ENCODE measurements around the gene DLEC1. TPM values are rescaled to one million over a fixed set of nuclear protein-coding genes. Genes with fewer than 3 reads are reported as not detected.
"Not testable (repeated sequence)": the region's sequence is repeated elsewhere in the genome, so short reads cannot be mapped to it uniquely, and the experiment has no call there.

Gene DLEC1
- polyA plus RNA-seq, 4 donors, result 0.19 to 1.5 (median 0.85) TPM

DNA sequence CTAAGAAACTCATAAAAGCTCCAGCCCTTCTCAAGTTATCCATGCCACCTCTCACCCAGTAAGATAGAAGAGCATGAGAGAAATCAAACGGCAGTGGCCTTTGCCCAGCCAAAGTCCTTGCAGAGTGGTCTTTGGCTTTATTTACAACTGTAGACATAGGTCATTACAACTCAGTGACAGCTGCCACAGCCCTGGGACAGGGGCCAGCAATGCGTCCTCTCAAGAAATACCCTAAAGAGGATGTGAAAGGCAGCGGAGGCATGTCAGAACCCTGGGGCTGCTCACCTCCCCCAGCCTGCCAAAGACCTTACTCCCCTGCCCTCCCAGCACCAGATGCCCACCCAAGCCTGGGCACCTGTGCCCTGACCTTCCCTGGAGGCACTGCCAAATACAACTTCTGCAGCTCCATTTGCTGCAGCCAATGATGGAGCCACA lies 91.6 kb downstream of the DLEC1 start:
- 6 to 64% (median 33%) methylated on average over 3 of the region's 3 CpGs for whole genome bisulfite sequencing, 3 donors
- DNase-seq, result peak; percentile 91 to 97
- H3K9me3 ChIP-seq (ENCODE audit: control insufficient read depth in 2 of 2, insufficient read depth in 1 of 2, low read depth in 1 of 2, low read length in 1 of 2), result no peaks in the 10 kb centered on the region
- peaks cover 24 to 83% (median 30%) of the 10 kb centered on the region in 3 donors for H3K36me3 ChIP-seq (ENCODE audit: control insufficient read depth in 3 of 3, insufficient read depth in 2 of 3, low read depth in 1 of 3, low read length in 3 of 3)
- no peak for FAIRE-seq
- no peaks in the 10 kb centered on the region for H3K27me3 ChIP-seq (ENCODE audit: control insufficient read depth in 3 of 3, insufficient read depth in 3 of 3, low read length in 3 of 3)
- peaks cover 5 to 75% (median 19%) of the 10 kb centered on the region in 3 donors for H3K4me1 ChIP-seq (ENCODE audit: control insufficient read depth in 3 of 3, insufficient read depth in 2 of 3, low read depth in 1 of 3, low read length in 2 of 3)
- peak overlapping the region in 2 of 3 donors; percentile 83 to 86 for H3K27ac ChIP-seq (ENCODE audit: low read depth in 1 of 3, low read length in 2 of 3)
- H3K4me3 ChIP-seq (ENCODE audit: low read depth in 1 of 3, low read length in 3 of 3), result no peak overlapping the region

GRCh38 chr3:38131621-38132369 lies 92.8 kb downstream of the DLEC1 start:
- 68 to 88% (median 82%) methylated on average over 6 of the region's 6 CpGs for WGBS, 3 donors
- Histone ChIP-seq H3K27ac (ENCODE audit: low read depth in 1 of 3, low read length in 2 of 3) (peak overlapping the region in 2 of 3 donors; percentile 83 to 86), H3K27me3 (ENCODE audit: control insufficient read depth in 3 of 3, insufficient read depth in 3 of 3, low read length in 3 of 3) (no peaks in the 10 kb centered on the region), H3K36me3 (ENCODE audit: control insufficient read depth in 3 of 3, insufficient read depth in 2 of 3, low read depth in 1 of 3, low read length in 3 of 3) (peaks cover 13 to 71% (median 21%) of the 10 kb centered on the region in 3 donors), H3K9me3 (ENCODE audit: control insufficient read depth in 2 of 2, insufficient read depth in 1 of 2, low read depth in 1 of 2, low read length in 1 of 2) (no peaks in the 10 kb centered on the region), H3K4me1 (ENCODE audit: control insufficient read depth in 3 of 3, insufficient read depth in 2 of 3, low read depth in 1 of 3, low read length in 2 of 3) (peaks cover 5 to 71% (median 19%) of the 10 kb centered on the region in 3 donors), H3K4me3 (ENCODE audit: low read depth in 1 of 3, low read length in 3 of 3) (no peak overlapping the region)
- FAIRE-seq (no peak), DNase-seq (peak in 1 of 2 donors; percentile 38)

GRCh38 chr3:38133209-38133556 lies 94.2 kb downstream of the DLEC1 start:
- Histone ChIP-seq H3K4me3 (ENCODE audit: low read depth in 1 of 3, low read length in 3 of 3) (no peak overlapping the region), H3K9me3 (ENCODE audit: control insufficient read depth in 2 of 2, insufficient read depth in 1 of 2, low read depth in 1 of 2, low read length in 1 of 2) (no peaks in the 10 kb centered on the region), H3K36me3 (ENCODE audit: control insufficient read depth in 3 of 3, insufficient read depth in 2 of 3, low read depth in 1 of 3, low read length in 3 of 3) (peaks cover 2 to 58% (median 9%) of the 10 kb centered on the region in 3 donors), H3K4me1 (ENCODE audit: control insufficient read depth in 3 of 3, insufficient read depth in 2 of 3, low read depth in 1 of 3, low read length in 2 of 3) (peaks cover 9 to 76% (median 19%) of the 10 kb centered on the region in 3 donors), H3K27ac (ENCODE audit: low read depth in 1 of 3, low read length in 2 of 3) (peak overlapping the region; percentile 15 to 83 (median 56)), H3K27me3 (ENCODE audit: control insufficient read depth in 3 of 3, insufficient read depth in 3 of 3, low read length in 3 of 3) (no peaks in the 10 kb centered on the region)
- DNase-seq (no peak), FAIRE-seq (no peak)
- WGBS, 3 donors, result 35 to 76% (median 52%) methylated on average over 3 of the region's 3 CpGs

DNA sequence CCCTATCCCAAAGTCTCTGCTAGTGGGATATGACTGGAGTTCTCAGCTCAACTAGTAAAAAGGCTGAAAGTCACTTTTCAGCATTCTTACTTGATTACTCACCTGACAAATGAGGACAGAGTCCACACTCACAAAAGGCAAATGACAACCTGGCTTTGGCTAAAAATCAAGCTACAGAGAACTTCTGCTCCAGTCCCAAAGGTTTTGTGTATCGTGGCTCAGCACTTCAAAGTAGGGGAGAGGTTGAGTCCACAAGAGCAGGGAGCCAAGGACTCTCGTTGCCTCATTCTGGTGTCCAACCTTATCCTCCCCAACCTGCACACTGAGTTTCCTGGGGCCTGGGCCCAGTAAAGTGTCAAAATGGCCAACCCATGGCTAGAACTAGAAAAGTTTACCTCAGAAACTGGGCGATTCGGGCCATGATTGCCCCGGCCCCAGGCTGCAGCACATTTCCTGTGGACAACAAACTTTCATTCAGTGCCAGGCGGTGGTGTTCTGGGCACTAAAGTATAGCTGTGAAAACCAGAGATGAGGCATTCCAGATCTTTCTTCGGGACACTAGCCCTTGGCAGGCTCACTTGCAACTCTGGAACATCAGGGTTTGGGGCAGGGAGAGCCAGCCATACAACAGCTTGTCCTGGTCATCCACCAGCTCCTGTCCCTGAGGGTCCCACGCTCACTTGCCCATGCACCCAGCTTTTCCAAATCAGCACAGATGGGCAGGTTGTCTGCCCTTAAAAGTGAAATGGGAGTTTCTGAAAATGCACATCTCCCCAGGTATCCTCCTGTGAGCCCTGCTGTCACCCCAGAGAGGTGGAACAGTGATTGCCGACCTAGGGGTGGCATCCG lies 94.8 kb downstream of the DLEC1 start:
- Histone ChIP-seq H3K27ac (ENCODE audit: low read depth in 1 of 3, low read length in 2 of 3) (peak overlapping the region; percentile 55 to 83 (median 72)), H3K27me3 (ENCODE audit: control insufficient read depth in 3 of 3, insufficient read depth in 3 of 3, low read length in 3 of 3) (no peaks in the 10 kb centered on the region), H3K36me3 (ENCODE audit: control insufficient read depth in 3 of 3, insufficient read depth in 2 of 3, low read depth in 1 of 3, low read length in 3 of 3) (peaks cover 0 to 54% (median 7%) of the 10 kb centered on the region in 3 donors), H3K9me3 (ENCODE audit: control insufficient read depth in 2 of 2, insufficient read depth in 1 of 2, low read depth in 1 of 2, low read length in 1 of 2) (no peaks in the 10 kb centered on the region), H3K4me3 (ENCODE audit: low read depth in 1 of 3, low read length in 3 of 3) (no peak overlapping the region), H3K4me1 (ENCODE audit: control insufficient read depth in 3 of 3, insufficient read depth in 2 of 3, low read depth in 1 of 3, low read length in 2 of 3) (peaks cover 9 to 75% (median 18%) of the 10 kb centered on the region in 3 donors)
- peak; percentile 90 to 96 for DNase-seq
- WGBS, 3 donors, result 36 to 75% (median 49%) methylated on average over 10 of the region's 10 CpGs
- no peak for FAIRE-seq

- H3K27me3 ChIP-seq (ENCODE audit: control insufficient read depth in 3 of 3, insufficient read depth in 3 of 3, low read length in 3 of 3); H3K9me3 ChIP-seq (ENCODE audit: control insufficient read depth in 2 of 2, insufficient read depth in 1 of 2, low read depth in 1 of 2, low read length in 1 of 2); DNase-seq; FAIRE-seq: not testable (repeated sequence)
- peak overlapping the region in 1 of 3 donors; percentile 84 for H3K4me3 ChIP-seq (ENCODE audit: low read depth in 1 of 3, low read length in 3 of 3)
- peaks cover 11 to 72% (median 12%) of the 10 kb centered on the region in 3 donors for H3K4me1 ChIP-seq (ENCODE audit: control insufficient read depth in 3 of 3, insufficient read depth in 2 of 3, low read depth in 1 of 3, low read length in 2 of 3)
- 69 to 84% (median 70%) methylated on average over 10 of the region's 10 CpGs for WGBS, 3 donors
- H3K36me3 ChIP-seq (ENCODE audit: control insufficient read depth in 3 of 3, insufficient read depth in 2 of 3, low read depth in 1 of 3, low read length in 3 of 3), result peaks cover 0 to 45% (median 7%) of the 10 kb centered on the region in 3 donors
- peak overlapping the region in 2 of 3 donors; percentile 72 to 83 for H3K27ac ChIP-seq (ENCODE audit: low read depth in 1 of 3, low read length in 2 of 3)
These were observed 95.6 kb downstream of the DLEC1 start for GRCh38 chr3:38134517-38135143.

DNA sequence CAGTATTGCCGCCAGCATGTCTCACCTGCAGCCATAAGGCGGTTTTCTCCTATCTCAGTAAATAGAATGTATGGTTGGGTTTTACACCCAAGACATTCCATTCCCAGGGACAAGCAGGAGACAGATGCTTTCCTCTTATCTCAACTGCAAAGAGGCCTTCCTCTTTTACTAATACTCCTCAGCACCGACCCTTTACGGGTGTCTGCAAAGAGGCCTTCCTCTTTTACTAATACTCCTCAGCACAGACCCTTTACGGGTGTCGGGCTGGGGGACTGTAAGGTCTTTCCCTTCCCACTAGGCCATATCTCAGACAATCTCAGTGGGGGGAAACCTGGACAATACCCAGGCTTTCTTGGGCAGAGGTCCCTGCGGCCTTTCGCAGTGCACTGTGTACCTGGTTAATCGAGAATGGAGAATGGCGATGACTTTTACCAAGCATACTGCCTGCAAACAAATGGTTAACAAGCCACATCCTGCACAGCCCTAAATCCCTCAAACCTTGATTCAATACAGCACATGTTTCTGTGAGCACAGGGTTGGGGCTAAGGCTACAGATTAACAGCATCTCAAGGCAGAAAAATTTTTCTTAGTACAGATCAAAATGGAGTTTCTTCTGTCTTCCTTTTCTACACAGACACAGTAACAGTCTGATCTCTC lies 96.7 kb downstream of the DLEC1 start:
- not testable (repeated sequence) for H3K27me3 ChIP-seq (ENCODE audit: control insufficient read depth in 3 of 3, insufficient read depth in 3 of 3, low read length in 3 of 3); DNase-seq; FAIRE-seq; H3K9me3 ChIP-seq (ENCODE audit: control insufficient read depth in 2 of 2, insufficient read depth in 1 of 2, low read depth in 1 of 2, low read length in 1 of 2)
- 33 to 48% (median 35%) methylated on average over 10 of the region's 10 CpGs for WGBS, 3 donors
- Histone ChIP-seq H3K36me3 (ENCODE audit: control insufficient read depth in 3 of 3, insufficient read depth in 2 of 3, low read depth in 1 of 3, low read length in 3 of 3) (peaks cover 0 to 47% (median 7%) of the 10 kb centered on the region in 3 donors), H3K27ac (ENCODE audit: low read depth in 1 of 3, low read length in 2 of 3) (peak overlapping the region; percentile 71 to 86 (median 83)), H3K4me1 (ENCODE audit: control insufficient read depth in 3 of 3, insufficient read depth in 2 of 3, low read depth in 1 of 3, low read length in 2 of 3) (peaks cover 7 to 68% (median 16%) of the 10 kb centered on the region in 3 donors), H3K4me3 (ENCODE audit: low read depth in 1 of 3, low read length in 3 of 3) (peak overlapping the region; percentile 84 to 85 (median 85))

DNA sequence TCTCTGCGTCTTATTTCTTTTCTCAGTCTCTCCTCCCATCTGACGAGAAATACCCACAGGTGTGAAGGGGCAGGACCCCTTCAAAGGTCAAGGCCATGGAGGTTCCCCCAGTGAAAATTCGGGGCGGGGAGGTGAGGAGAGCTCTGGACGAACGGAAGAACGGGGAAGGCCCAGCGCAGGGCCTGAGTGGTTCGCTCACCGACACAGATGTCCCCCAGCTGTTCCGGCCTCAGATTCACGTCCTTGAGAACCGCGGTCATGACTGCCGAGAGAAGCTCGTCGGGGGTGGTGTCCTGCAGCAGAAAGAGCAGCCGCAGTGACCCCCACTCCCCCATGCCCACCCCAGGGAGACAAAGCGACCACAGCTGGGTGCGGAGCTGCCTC lies 97.4 kb downstream of the DLEC1 start:
- peak in 1 of 2 donors; percentile 62 for DNase-seq
- Histone ChIP-seq H3K36me3 (ENCODE audit: control insufficient read depth in 3 of 3, insufficient read depth in 2 of 3, low read depth in 1 of 3, low read length in 3 of 3) (peaks cover 0 to 47% (median 5%) of the 10 kb centered on the region in 3 donors), H3K27me3 (ENCODE audit: control insufficient read depth in 3 of 3, insufficient read depth in 3 of 3, low read length in 3 of 3) (no peaks in the 10 kb centered on the region), H3K27ac (ENCODE audit: low read depth in 1 of 3, low read length in 2 of 3) (peak overlapping the region; percentile 71 to 86 (median 83)), H3K4me3 (ENCODE audit: low read depth in 1 of 3, low read length in 3 of 3) (peak overlapping the region; percentile 84 to 85 (median 85)), H3K4me1 (ENCODE audit: control insufficient read depth in 3 of 3, insufficient read depth in 2 of 3, low read depth in 1 of 3, low read length in 2 of 3) (peaks cover 6 to 62% (median 16%) of the 10 kb centered on the region in 3 donors), H3K9me3 (ENCODE audit: control insufficient read depth in 2 of 2, insufficient read depth in 1 of 2, low read depth in 1 of 2, low read length in 1 of 2) (no peaks in the 10 kb centered on the region)
- WGBS, 3 donors, result 0 to 1% (median 0%) methylated on average over 20 of the region's 20 CpGs
- no peak for FAIRE-seq
